Smooth muscle cell (in vitro differentiated cells): ENCODE data around the gene JUP. TPM values are rescaled to one million over a fixed set of nuclear protein-coding genes. Genes with fewer than 3 reads are reported as not detected.

ENCODE experiments used
- DNase-seq: peaks from one replicate; lab custom pipeline; 2025; ENCODE audit not compliant: unreplicated experiment; lab: John Stamatoyannopoulos, UW
- H2AFZ ChIP-seq: fragments of 200-600 bp; sonication (generic); 2 replicates; pipeline ENCODE4 v1.6.0; 2016; ENCODE audit warnings: antibody characterized with exemption, low read depth, mild to moderate bottlenecking
- H3F3A ChIP-seq: fragments of 200-600 bp; sonication (generic); 2 replicates; pipeline ENCODE4 v1.6.0; 2017; ENCODE audit warnings: antibody characterized with exemption, low read depth
- H3K27ac ChIP-seq: fragments of 200-600 bp; sonication (generic); 2 replicates; pipeline ENCODE4 v1.5.1; 2016; ENCODE audit warnings: low read depth, mild to moderate bottlenecking
- H3K27me3 ChIP-seq: fragments of 200-600 bp; sonication (generic); 2 replicates; pipeline ENCODE4 v1.6.1; 2016; ENCODE audit warnings: low read depth, mild to moderate bottlenecking
- H3K36me3 ChIP-seq: fragments of 200-600 bp; sonication (generic); 2 replicates; pipeline ENCODE4 v1.5.1; 2016; ENCODE audit warnings: low read depth
- H3K4me1 ChIP-seq: fragments of 200-600 bp; sonication (generic); 2 replicates; pipeline ENCODE4 v1.5.1; 2016; ENCODE audit warnings: low read depth
- H3K4me2 ChIP-seq: fragments of 200-600 bp; sonication (generic); 2 replicates; pipeline ENCODE4 v1.6.0; 2016; ENCODE audit warnings: mild to moderate bottlenecking
- H3K4me3 ChIP-seq: fragments of 200-600 bp; sonication (generic); 2 replicates; pipeline ENCODE4 v1.5.1; 2016; ENCODE audit warnings: mild to moderate bottlenecking
- H3K79me2 ChIP-seq: fragments of 200-600 bp; sonication (generic); 2 replicates; pipeline ENCODE4 v1.6.0; 2016; ENCODE audit warnings: low read depth, mild to moderate bottlenecking
- H3K9ac ChIP-seq: fragments of 200-600 bp; sonication (generic); 2 replicates; pipeline ENCODE4 v1.6.0; 2016; ENCODE audit warnings: low read depth
- H3K9me3 ChIP-seq: fragments of 200-600 bp; sonication (generic); replicated peaks from 2 replicates; pipeline ENCODE4 v1.5.1; 2016; ENCODE audit warnings: low read depth
- H4K20me1 ChIP-seq: fragments of 200-600 bp; sonication (generic); 2 replicates; pipeline ENCODE4 v1.6.0; 2016; ENCODE audit warnings: low read depth
- CTCF ChIP-seq: fragments of 200-600 bp; sonication (generic); IDR thresholded peaks from 2 replicates; pipeline ENCODE4 v1.5.1; 2017; ENCODE audit warnings: borderline replicate concordance, mild to moderate bottlenecking, antibody characterized with exemption; ENCODE audit not compliant: insufficient read depth, poor library complexity, severe bottlenecking
- WGBS: methylation state at CpG from one replicate; pipeline ENCODE4 v1.1.7; 2016; ENCODE audit warnings: low lambda C conversion rate; 5-methylcytosine and 5-hydroxymethylcytosine counted together
- polyA plus RNA-seq: library from polyadenylated mRNA; unstranded; fragments of >200 nt; fragmentation: Nextera tagmentation; extraction: Ambion mirVana; gene quantifications from 2 replicates; pipeline ENCODE4 v1.2.1, GENCODE V29; 2016
- total RNA-seq: library from RNA; depleted of rRNA; stranded (reverse); fragments of >200 nt; gene quantifications from 2 replicates; pipeline ENCODE4 v1.2.3, GENCODE V29; 2014

The JUP gene
- total and polyA plus RNA-seq, 2 experiments from 2014 or later: 124 to 238 TPM

- Histone ChIP-seq H3K4me2 (no peak overlapping the region), H3K27ac (no peak overlapping the region), H2AFZ (no peak overlapping the region), H4K20me1 (peaks cover 70% of the 10 kb centered on the region), H3F3A (peaks cover 4% of the 10 kb centered on the region), H3K79me2 (no peaks in the 10 kb centered on the region), H3K4me1 (no peaks in the 10 kb centered on the region), H3K9me3 (no peaks in the 10 kb centered on the region), H3K9ac (no peak overlapping the region), H3K27me3 (no peaks in the 10 kb centered on the region), H3K4me3 (no peak overlapping the region), H3K36me3 (peaks cover 10% of the 10 kb centered on the region)
- no peak for DNase-seq
- 95% methylated on average over 9 of the region's 9 CpGs for WGBS
- no peak for TF ChIP-seq CTCF
Measured at GRCh38 chr17:41758601-41759000, 27.9 kb downstream of the JUP start.

GRCh38 chr17:41754066-41754465 lies 32.4 kb downstream of the JUP start:
- no peaks in the 10 kb centered on the region for H3K4me1 ChIP-seq
- no peak for TF ChIP-seq CTCF
- no peak overlapping the region for H3K9ac ChIP-seq
- no peaks in the 10 kb centered on the region for H3K9me3 ChIP-seq
- no peak overlapping the region for H3K4me2 ChIP-seq
- no peak overlapping the region for H3K4me3 ChIP-seq
- H2AFZ ChIP-seq: no peak overlapping the region
- peaks cover 10% of the 10 kb centered on the region for H3K36me3 ChIP-seq
- DNase-seq: no peak
- H3K79me2 ChIP-seq: no peaks in the 10 kb centered on the region
- H3K27ac ChIP-seq: no peak overlapping the region
- peaks cover 31% of the 10 kb centered on the region for H4K20me1 ChIP-seq
- 86% methylated on average over 11 of the region's 12 CpGs for WGBS
- no peaks in the 10 kb centered on the region for H3K27me3 ChIP-seq
- peaks cover 4% of the 10 kb centered on the region for H3F3A ChIP-seq

- no peak for TF ChIP-seq CTCF
- Histone ChIP-seq H3K4me2 (no peak overlapping the region), H3K4me3 (no peak overlapping the region), H4K20me1 (peaks cover 13% of the 10 kb centered on the region), H3K27ac (no peak overlapping the region), H2AFZ (no peak overlapping the region), H3F3A (no peaks in the 10 kb centered on the region), H3K79me2 (no peaks in the 10 kb centered on the region), H3K36me3 (no peaks in the 10 kb centered on the region), H3K9me3 (no peaks in the 10 kb centered on the region), H3K4me1 (no peaks in the 10 kb centered on the region), H3K27me3 (no peaks in the 10 kb centered on the region), H3K9ac (no peak overlapping the region)
- 82% methylated on average over 3 of the region's 3 CpGs for WGBS
- no peak for DNase-seq
Measured at GRCh38 chr17:41751288-41751687, 35.2 kb downstream of the JUP start.

GRCh38 chr17:41750862-41751261 lies 35.6 kb downstream of the JUP start:
- Histone ChIP-seq H3K4me2 (no peak overlapping the region), H3K36me3 (no peaks in the 10 kb centered on the region), H3K27ac (no peak overlapping the region), H3K9ac (no peak overlapping the region), H3K4me3 (no peak overlapping the region), H3F3A (no peaks in the 10 kb centered on the region), H3K4me1 (no peaks in the 10 kb centered on the region), H3K9me3 (no peaks in the 10 kb centered on the region), H3K27me3 (no peaks in the 10 kb centered on the region), H4K20me1 (peaks cover 13% of the 10 kb centered on the region), H2AFZ (no peak overlapping the region), H3K79me2 (no peaks in the 10 kb centered on the region)
- 90% methylated on average over 4 of the region's 4 CpGs for WGBS
- DNase-seq: no peak
- no peak for TF ChIP-seq CTCF
